T-helper 9 cell (primary cell): ENCODE data around the gene SLC25A23.
"Not testable (repeated sequence)": the region's sequence is repeated elsewhere in the genome, so short reads cannot be mapped to it uniquely, and the experiment has no call there.

Source experiments
- DNase-seq: peaks from one replicate; pipeline ENCODE4 v3.0.0-alpha.2; 2020

SLC25A23 gene

DNA sequence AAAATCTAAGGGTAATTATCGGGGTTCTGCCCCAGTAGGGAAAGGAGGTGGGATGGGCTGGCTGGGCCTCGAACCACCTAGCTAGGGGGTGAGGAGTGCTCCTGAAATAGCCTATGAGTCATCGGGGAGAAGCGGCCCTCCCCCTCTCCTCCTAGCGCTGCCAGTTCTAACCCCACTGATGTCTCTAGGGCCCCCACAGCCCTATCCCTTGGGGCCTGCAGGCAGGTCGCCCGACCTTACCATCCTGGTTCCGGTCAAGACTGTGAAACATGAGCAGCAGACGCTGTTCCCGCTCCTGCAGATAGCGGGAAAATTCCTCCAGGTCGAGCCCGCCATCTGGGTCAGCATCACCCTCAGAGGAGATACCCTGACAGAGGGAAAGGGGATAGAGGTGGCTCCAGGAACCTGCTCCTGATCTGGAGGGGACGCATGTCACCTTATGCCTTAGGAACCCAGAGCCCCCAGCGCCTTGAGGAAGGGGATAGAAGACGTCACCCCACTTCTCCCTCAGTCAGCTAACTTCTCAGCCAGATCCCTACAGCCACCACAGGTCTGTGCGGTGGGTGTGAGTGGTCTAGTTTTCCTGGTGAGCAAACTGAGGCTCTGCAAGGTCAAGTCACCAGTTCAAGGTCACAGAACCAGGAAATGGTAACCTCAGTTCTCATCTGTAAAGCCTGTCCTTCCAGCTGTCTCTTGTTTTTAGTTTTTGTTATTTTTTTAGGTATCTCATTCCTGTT, 1.5 kb downstream of the SLC25A23 start:
- no peak for DNase-seq

DNA sequence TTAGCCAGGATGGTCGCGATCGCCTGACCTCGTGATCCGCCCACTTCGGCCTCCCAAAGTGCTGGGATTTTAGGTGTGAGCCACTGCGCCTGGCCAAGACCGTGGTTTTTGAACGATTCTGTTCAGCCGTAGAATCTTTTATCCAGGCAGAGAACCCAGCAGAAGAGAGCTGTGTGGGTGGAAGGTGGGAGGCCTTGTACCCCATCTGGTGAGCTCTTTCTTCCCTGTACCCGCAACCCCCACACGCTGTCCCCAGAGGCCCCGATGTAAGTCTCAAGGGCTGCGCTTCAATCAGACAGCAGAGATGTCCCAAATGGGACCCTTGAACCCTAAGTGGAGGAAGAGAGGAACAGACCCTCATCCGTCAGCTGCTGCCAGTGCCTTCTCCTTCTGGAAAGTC, 3.7 kb downstream of the SLC25A23 start:
- no peak for DNase-seq

DNA sequence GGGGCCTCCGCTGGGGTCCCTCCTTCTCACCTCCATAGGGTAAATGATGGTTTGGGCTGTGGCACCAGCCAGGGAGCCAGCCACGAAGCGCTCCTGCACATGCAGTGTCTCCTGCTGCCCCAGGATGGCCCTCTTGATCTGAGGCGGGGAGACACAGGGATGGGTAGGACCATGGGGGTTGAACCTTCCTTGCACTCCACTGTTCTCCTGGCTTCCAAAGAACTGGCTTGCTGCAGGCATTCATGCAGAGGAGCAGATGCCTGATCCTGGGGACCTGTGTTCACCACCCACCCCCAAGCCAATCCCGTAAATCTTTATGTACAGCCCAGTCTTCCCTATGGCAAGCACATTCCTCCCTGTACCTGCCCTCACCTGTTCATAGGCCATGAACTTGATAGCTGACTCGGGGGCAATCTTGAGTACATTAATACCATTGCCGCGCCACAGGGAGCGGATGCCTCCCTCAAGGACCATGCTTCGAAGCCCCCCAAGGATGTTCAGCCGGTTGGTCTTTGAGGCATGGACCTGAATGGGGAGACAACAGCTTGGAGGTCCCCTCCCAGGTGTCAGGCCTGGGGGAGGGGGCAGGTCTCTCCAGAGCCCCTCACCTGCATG, 5.5 kb downstream of the SLC25A23 start:
- DNase-seq: no peak

DNA sequence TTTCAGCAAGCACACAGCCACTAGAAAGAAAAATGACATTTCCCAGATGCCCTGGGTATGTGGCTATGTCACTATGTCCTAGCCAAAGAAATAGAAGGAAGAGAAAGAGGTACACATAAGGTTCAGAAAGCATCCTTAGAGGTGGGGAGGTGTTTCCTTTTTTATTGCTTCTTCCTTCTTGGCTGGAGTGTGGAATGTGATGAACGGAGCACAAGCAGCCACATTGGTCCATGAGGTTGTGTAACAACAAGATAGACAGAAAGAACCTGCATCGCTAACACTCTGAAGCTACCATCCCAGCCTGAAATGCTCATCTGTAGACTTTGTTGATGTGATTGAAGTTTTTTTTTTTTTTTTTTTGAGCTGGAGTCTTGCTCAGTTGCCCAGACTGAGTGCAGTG, 6.7 kb downstream of the SLC25A23 start:
- DNase-seq: no peak

DNA sequence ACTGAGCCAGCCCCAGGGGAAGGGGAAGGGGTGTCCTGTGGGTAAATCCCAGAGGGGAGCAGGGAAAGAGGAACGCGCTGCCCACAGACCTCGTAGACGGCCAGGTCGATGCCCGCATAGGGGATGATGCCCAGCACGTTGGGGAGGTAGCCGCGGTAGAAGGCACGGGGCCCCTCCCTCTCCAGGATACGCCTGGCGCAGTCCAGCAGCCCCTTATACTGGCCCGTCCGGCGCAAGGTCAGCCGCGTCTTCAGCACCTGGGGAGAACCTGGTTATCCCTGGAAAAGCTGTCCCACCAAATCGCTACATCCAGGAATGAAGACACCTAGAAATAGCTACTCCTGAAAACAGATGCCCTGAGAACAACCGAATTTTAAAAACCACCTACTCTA, 7.4 kb downstream of the SLC25A23 start:
- no peak for DNase-seq

DNA sequence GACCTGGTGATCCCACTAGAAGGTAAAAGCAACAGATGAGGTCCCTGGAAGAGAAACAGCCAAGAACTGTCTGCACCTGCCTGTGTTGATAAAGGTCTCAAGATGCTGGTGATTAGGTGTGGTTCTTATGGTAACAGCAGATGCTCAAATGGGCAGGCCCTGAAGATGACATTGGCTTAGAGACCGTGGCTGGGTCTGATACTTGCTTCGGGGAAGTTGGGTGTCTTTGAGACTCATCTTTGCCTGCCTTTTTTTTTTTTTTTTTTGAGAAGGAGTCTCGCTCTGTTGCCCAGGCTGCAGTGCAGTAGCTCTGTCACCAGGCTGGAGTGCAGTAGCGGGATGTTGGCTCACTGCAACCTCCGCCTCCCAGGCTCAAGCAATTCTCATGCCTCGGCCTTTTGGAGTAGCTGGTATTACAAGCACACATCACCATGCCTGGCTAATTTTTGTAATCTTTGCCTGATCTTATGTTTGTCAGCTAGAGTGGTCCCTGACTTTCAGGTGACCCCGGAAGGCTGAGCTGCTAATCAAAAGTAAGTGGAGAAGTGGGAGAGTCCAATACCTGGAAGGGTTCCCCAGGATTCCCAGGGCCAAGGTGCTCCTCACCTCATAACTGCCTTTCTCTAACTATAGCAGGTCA, 7.9 kb downstream of the SLC25A23 start:
- DNase-seq: no peak

DNA sequence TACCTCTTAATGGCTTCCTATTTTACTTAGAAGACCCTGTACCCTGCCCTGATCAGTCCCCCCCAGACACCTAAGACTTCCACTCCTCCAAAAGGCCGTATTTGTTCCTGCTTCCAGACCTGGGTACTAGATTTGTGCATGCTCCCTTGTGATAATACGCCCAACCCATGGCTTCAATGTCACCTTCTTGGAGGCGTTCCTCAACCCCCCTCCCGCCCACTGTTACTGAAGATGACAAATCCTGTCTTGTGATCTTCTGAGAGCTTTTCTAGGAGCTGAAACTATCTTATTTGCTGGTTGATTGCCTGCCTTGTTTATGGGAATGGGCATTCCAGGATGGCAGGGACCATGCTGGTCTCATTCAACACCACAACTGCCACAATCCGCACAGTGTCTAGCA, 9.4 kb downstream of the SLC25A23 start:
- DNase-seq: no peak

DNA sequence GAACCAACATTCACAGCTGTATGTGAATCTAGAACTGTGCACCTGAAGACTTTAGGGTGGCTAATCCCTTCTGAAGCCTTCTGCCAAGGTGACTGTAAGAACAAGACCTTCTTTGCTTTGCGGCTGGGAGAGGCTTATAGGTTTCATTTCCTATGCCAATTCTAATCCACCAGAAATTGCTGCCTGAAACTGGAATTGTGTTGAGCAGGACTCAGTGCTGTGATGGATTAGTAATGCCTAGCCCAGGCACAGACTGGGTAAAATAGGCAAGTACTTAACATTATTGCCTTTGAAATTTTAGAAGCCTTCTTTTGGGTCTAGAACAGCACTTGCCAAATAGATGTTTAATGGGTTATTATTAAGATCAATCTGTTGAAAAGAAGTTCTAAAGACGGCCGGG, 11.5 kb downstream of the SLC25A23 start:
- DNase-seq: no peak

DNA sequence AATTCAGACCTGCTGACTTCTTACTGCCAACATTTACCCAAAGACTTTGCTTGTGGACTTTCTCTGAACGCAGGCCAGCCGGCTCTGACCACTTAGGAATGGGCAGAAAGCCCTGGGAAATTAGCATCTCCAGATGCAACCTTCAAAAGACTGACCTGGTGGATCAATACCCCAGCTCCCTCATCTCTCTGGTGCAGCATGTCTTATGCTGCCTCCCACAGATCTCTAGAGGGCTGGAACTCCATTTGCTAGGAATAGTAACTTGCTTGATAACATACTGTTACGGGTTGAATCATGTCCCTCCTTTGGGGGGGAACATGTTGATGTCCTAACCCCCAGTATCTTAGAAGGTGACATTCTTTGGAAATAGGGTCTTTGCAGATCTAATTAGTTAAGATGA, 13.1 kb downstream of the SLC25A23 start:
- no peak for DNase-seq

DNA sequence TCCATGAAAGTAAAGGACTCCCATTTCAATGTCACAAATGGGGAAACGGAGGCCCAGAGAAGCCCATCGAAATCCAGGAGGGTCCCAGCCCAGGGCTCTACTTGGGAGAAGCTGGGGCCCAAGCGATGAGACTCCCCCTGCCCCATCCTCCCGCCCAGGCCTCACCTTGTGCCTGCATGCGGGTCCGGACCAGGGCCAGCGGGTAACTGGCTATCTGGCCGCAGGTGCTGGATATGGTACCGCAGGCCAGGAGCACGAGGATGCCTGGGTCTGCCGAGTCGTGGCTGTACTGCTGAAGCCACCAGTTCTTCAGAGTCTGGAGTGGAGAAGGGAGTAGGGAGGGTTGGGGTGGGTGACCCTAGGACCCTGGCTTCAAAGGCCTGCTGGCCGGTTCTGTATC, 15.6 kb downstream of the SLC25A23 start:
- DNase-seq: no peak

DNA sequence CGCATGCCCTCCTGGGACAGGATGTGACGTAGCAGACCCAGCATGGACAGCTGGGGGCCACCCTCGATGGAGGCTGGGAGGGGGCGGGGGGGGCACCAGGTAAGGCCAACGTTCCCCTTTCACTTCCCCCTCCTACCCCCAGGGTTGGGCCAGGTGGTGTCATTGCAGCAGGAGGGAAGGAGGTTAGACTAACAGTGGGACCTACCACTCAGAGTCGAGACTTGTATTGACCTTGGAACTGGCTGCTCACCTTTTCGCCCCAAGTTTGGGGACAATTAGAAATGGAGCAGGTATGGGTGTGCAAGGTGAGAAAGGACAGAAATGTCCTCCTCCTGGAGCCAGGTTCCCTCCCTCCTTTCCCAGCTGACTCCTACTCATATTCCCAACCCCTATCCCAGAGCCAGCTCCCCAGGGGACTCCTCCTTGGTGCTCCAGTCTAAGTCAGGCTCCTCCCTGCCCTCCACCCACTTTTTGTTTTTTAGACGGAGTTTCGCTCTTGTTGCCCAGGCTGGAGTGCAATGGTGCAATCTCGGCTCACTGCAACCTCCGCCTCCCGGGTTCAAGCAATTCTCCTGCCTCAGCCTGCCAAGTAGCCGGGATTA, 17.4 kb downstream of the SLC25A23 start:
- DNase-seq: no peak

DNA sequence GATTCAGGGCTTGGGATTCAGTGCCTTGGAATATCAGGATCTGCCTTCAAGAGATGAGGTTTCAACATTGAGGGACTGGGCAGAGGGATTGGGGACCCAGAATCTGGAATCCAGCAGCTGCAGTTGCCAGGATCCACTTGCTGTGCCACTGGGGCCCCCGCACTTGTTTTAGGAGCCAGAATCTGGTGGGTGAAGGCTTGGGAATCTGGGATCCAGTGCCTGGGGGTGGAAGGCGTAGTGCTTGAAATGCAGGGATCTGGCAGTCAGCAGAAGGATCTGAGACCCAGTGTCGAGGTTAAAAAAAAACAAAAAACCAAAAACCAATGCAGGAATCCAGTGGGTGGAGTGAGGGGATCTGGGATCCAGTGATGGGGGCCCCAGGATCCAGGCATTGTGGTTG, 18.7 kb downstream of the SLC25A23 start:
- DNase-seq: no peak

DNA sequence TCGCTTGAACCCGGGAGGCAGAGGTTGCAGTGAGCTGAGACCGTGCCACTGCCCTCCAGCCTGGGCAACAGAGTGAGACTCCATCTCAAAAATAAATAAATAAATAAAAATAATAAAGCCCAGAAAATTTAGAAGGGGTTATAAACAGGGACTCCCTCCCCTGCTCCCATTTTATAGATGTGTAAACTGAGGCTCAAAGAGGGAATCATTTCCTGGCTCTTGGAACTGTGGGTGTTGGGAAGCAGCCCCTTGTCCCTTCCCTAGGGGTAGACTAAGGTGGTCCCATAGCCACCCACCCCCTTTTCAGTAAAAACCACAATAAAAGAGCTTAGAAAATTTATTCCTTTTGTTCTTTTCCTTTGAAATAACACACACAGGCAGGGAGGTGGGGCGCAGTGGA, 19.8 kb downstream of the SLC25A23 start:
- DNase-seq: no peak

DNA sequence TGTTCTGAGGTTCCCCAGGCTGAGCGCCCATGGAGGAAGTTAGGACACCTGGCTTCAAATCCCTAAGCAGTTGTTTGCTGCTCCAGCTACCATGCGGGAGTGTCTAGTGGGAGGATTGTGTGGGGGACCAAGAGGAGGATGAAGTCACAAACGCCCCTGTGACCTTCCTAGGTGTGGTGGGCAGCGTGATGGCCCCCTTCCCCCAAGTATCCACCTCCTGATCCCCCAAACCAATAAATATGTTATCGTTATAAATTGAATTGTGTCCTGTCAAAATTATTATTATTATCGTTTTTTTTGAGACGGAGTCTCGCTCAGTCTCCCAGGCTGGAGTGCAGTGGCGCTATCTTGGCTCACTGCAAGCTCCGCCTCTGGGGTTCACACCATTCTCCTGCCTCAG, 25.9 kb downstream of the SLC25A23 start, which contains the start of gene SLC25A41:
Gene SLC25A41 (minus strand): TSS at position 101 of the 400 bp plus-strand sequence. CDS start 70 bp downstream, at position 31.
- no peak for DNase-seq

DNA sequence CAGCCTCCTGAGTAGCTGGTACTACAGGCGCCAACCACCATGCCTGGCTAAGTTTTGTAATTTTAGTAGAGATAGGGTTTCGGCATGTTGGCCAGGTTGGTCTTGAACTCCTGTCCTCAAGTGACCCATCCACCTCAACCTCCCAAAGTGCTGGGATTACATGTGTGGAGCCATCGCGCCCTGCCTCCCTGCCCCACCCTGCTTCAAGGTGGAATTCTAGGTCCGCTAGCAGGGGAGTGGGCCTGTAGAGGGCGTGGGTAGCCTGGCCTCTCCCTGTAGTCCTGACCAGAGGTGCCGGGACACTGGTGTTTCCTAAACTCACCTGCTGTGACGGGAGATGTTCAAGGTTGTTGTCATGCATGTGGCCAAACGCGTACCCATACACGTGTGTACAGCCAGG, 26.4 kb downstream of the SLC25A23 start:
- DNase-seq: no peak

DNA sequence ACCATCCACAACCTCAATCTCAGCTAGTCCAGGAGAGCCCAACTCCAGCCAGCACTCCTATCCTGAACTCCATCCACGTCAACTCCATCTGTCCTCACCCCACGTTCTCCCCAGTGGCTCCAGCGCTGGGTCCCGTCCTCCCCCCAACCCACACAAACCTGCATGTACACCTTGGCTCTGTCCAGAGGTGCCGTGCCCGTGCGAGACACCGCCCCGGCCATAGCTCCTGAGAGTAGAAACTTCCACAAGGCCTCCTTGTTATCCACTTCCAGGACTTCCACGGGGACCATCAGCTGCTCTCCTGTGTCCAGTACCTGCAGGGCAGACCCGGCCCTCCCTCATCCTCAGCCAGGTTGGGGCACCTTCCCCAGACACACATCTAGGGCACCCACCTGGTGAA, 27.7 kb downstream of the SLC25A23 start:
- no peak for DNase-seq

DNA sequence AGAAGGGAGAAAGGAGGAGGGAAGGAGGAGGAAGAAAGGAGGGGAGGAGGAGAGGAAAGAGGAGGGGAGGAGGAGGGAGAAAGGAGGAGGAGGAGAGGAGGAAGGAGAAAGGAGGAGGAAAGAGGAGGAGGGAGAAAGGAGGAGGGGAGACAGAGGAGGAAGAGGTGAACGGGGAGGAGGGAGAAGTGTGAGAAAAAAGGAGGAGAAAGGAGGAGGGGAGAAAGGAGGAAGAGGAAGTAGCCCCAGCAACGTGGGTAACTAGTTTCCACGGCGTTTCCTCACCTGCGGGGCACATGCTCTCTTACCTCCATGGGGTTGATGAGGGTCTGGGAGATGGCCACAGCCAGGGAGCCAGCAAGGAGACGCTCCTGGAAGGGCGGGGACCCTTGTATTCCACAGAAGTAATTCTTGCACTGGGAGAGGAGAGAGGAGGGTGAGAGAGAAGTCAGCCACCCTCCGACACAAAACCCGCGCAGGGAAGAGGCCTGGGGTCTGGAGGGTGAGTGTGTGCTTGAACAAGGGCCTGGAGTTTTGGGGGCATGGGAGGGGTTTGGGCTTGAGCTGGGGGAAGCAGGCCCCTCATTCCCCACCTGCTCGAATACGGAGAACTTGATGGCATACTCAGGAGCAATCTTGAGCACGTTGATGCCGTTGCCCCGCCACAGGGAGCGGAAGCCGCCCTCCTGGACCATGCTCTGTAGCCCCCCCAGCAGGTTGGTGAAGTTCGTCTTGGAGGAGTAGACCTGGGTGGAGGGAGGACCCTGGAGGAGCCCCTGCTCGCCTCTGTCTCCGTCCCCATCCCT, 30.0 kb downstream of the SLC25A23 start:
- no peak for DNase-seq

DNA sequence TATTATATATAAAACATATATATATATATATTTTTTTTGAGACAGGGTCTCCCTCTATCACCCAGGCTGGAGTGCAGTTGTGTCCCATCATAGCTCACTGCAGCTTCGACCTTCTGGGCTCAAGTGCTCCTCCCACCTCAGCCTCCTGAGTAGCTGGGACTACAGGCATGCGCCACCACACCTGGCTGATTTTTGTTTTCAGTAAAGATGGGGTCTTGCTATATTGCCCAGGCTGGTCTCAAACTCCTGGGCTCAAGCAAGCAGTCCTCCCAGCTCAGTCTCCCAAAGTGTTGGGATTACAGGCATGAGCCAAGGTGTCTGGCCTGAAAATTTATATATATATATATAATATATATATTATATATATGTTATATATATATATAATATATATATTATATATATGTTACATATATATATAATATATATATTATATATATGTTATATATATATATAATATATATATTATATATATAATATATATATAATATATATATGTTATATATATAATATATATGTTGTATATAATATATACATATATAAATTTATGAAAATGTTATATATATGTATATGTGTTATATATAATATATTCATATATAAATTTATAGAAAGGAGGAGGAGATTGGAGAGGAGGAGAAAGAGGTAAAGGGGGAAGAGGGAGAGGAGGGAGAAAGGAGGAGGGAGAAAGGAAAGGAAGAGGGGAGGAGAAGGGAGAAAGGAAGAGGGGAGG, 30.7 kb downstream of the SLC25A23 start:
- not testable (repeated sequence) for DNase-seq

DNA sequence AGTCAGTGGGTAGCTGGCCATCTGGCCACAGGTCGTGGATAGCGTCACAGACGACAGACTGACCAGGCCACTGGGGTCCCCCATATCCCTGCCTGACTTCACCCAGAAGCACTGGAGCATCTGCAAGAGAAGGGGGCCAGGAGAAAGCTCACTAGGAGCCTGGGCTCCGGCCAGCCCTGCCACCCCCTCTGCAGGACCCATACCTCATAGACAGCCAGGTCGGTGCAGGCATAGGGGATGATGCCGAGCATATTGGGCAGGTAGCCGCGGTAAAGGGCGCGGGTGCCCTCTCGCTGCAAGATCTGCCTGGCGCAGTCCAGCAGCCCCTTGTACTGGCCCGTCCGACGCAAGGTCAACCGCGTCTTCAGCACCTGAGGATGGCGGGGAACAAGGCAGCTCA, 32.5 kb downstream of the SLC25A23 start:
- no peak for DNase-seq

DNA sequence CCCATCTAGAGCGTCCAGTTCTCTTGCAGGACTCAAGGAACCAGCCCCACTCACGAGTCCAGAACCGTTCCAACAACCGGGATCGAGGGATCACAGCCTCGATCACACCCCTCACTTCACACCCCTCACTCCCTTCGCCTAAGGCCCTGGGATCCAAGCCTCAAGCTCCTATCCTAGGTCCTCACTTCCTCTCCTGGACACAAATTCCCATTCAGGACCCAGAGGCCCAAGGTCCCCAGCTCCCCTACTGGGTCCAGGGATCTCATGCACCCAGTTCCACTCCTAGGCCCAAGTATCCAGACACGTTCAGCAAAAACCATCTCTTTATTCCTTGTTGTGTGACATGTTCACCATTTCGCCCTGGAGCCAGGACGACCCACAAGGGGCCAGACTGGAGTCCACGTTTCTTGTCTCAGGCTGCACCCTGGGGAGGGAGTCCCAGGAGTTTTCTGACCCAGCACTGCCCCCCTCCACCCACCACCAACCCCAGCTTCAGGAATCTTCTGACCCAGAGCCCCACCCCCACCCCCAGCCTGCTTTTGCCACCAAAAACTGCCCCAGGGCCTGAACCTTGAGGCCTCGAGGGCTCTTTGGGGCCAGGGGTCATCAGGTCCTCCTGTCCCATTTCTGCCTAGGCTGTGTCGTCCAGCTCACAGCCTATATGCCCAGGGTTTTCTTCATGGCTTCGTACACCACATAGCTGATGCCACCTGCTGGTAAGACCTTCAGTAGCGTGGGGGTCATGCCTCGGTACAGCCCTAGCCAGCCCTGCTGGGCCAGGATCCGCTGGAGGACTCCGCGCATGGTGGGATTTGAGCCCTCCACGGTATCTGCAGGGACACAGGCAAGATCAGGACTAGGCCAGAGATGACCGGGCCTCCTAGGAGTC, 33.6 kb downstream of the SLC25A23 start:
- DNase-seq: no peak
